Measurements from ENCODE around the gene S1PR1. TPM values are rescaled to one million over a fixed set of nuclear protein-coding genes. Genes with fewer than 3 reads are reported as not detected.
A peak's percentile ranks its signal among the peaks of the same experiment; 100 is the strongest.

Gene S1PR1
- total and polyA plus RNA-seq, 3 experiments from 2014 or later = 118 to 203 (median 123) TPM

GRCh38 chr1:101261623-101262022 lies 24.8 kb downstream of the S1PR1 start:
- no peak for DNase-seq
- Histone ChIP-seq H3K4me1 (ENCODE audit: insufficient read depth, low read length) (peaks cover 98% of the 10 kb centered on the region), H3K4me3 (ENCODE audit: low read length) (no peak overlapping the region), H3K27me3 (ENCODE audit: insufficient read depth, low read length, poor library complexity, severe bottlenecking) (no peaks in the 10 kb centered on the region), H3K9me3 (ENCODE audit: low read length) (no peaks in the 10 kb centered on the region), H3K27ac (ENCODE audit: low read depth, low read length) (no peak overlapping the region), H3K36me3 (ENCODE audit: insufficient read depth, low read length) (no peaks in the 10 kb centered on the region)
- POLR2A ChIA-PET = no interaction called here
- H3K4me3 Mint-ChIP-seq = peak overlapping the region in 1 of 7 donors; percentile 62
- no peaks in the 10 kb centered on the region for H3K27me3 Mint-ChIP-seq
- CTCF ChIA-PET = interaction anchor here (1.4 to 2.9 kb wide), 3 partner anchors 10 to 26 kb away, joined by 3 to 16 read pairs (median 6); no protein-coding TSS in a partner anchor
- peaks cover 83 to 94% (median 89%) of the 10 kb centered on the region in 3 donors for H3K4me1 Mint-ChIP-seq
- H3K27ac Mint-ChIP-seq = peak overlapping the region in 7 of 8 donors; percentile 42 to 79 (median 64)
- H3K36me3 Mint-ChIP-seq = peaks cover 0 to 5% (median 2%) of the 10 kb centered on the region in 3 donors
- no peaks in the 10 kb centered on the region for H3K9me3 Mint-ChIP-seq

- Mint-ChIP-seq H3K36me3 (peaks cover 0 to 7% (median 2%) of the 10 kb centered on the region in 3 donors), H3K4me1 (peaks cover 85 to 95% (median 90%) of the 10 kb centered on the region in 3 donors), H3K27ac (peak overlapping the region in 7 of 8 donors; percentile 82 to 95 (median 90)), H3K4me3 (peak overlapping the region in 4 of 7 donors; percentile 36 to 76 (median 70)), H3K27me3 (no peaks in the 10 kb centered on the region), H3K9me3 (no peaks in the 10 kb centered on the region)
- ChIA-PET POLR2A (no interaction called here), CTCF (interaction anchor here (1.4 to 2.9 kb wide), 3 partner anchors 10 to 26 kb away, joined by 3 to 16 read pairs (median 6); no protein-coding TSS in a partner anchor)
- no peaks in the 10 kb centered on the region for H3K36me3 ChIP-seq (ENCODE audit: insufficient read depth, low read length)
- peak overlapping the region; percentile 37 for H3K4me3 ChIP-seq (ENCODE audit: low read length)
- no peak overlapping the region for H3K27ac ChIP-seq (ENCODE audit: low read depth, low read length)
- H3K27me3 ChIP-seq (ENCODE audit: insufficient read depth, low read length, poor library complexity, severe bottlenecking) = no peaks in the 10 kb centered on the region
- H3K4me1 ChIP-seq (ENCODE audit: insufficient read depth, low read length) = peaks cover 100% of the 10 kb centered on the region
- DNase-seq = no peak
- no peaks in the 10 kb centered on the region for H3K9me3 ChIP-seq (ENCODE audit: low read length)
Measured at GRCh38 chr1:101262060-101262459, 25.2 kb downstream of the S1PR1 start.

GRCh38 chr1:101262630-101263348 lies 26.0 kb downstream of the S1PR1 start:
- H3K27me3 Mint-ChIP-seq = no peaks in the 10 kb centered on the region
- H3K4me1 Mint-ChIP-seq = peaks cover 85 to 95% (median 90%) of the 10 kb centered on the region in 3 donors
- H3K4me3 ChIP-seq (ENCODE audit: low read length) = peak overlapping the region; percentile 37
- no peak overlapping the region for H3K27ac ChIP-seq (ENCODE audit: low read depth, low read length)
- no peaks in the 10 kb centered on the region for H3K36me3 ChIP-seq (ENCODE audit: insufficient read depth, low read length)
- ChIA-PET POLR2A (interaction anchor here (1.0 to 1.2 kb wide), 2 partner anchors 18 to 24 kb away, joined by 3 to 9 read pairs; no protein-coding TSS in a partner anchor), CTCF (interaction anchor here (0.8 to 2.9 kb wide), 3 partner anchors 16 to 25 kb away, joined by 3 to 16 read pairs (median 4); no protein-coding TSS in a partner anchor)
- H3K9me3 ChIP-seq (ENCODE audit: low read length) = no peaks in the 10 kb centered on the region
- no peaks in the 10 kb centered on the region for H3K9me3 Mint-ChIP-seq
- peaks cover 0 to 10% (median 2%) of the 10 kb centered on the region in 3 donors for H3K36me3 Mint-ChIP-seq
- H3K27me3 ChIP-seq (ENCODE audit: insufficient read depth, low read length, poor library complexity, severe bottlenecking) = no peaks in the 10 kb centered on the region
- peak overlapping the region; percentile 36 to 84 (median 74) for H3K4me3 Mint-ChIP-seq
- H3K27ac Mint-ChIP-seq = peak overlapping the region; percentile 82 to 95 (median 90)
- peaks cover 99% of the 10 kb centered on the region for H3K4me1 ChIP-seq (ENCODE audit: insufficient read depth, low read length)
- peak in 2 of 5 donors; percentile 50 to 60 for DNase-seq

DNA sequence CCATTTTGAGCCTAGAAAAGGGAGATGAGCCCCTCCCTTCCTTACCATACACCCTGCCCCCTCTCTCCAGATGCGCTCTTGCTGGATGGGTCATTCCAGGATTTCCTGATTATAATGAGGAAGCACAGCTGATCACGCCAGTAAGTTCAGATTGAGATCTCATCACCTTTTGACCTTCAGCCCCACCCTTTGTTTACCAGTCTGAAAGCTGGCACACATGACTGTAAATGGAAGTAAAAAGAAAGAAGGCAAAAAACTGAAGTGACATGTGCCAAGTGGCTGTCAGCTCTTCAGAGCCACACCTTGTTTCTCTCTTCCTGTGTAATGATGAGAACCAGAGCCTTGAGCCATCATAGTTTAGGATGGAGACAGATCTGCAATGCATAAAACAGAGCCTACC lies 27.9 kb downstream of the S1PR1 start:
- peak overlapping the region; percentile 23 to 97 (median 94) for H3K27ac Mint-ChIP-seq

DNA sequence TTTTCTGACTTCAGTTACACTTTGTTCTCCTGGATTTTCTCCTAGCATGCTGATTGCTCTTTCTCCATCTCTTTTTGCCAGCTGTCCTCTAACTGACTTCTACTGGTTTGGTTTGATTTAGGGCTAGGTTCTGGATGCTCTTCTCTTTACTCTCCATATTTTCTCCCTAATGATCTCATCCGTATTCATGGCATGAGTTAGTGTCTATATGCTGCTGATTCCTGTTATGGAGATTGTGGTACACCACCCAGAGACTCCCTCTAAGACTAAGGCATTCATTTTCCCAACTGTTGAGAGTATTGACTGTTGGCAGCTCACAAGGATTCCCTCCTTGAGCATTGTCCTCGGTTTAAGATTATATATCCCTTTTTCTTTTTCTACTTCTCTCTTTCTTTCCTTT lies 28.9 kb downstream of the S1PR1 start:
- Histone ChIP-seq H3K36me3 (ENCODE audit: insufficient read depth, low read length) (no peaks in the 10 kb centered on the region), H3K4me3 (ENCODE audit: low read length) (no peak overlapping the region), H3K27me3 (ENCODE audit: insufficient read depth, low read length, poor library complexity, severe bottlenecking) (no peaks in the 10 kb centered on the region), H3K27ac (ENCODE audit: low read depth, low read length) (no peak overlapping the region), H3K4me1 (ENCODE audit: insufficient read depth, low read length) (peaks cover 70% of the 10 kb centered on the region), H3K9me3 (ENCODE audit: low read length) (no peaks in the 10 kb centered on the region)
- no peak for DNase-seq
- H3K4me3 Mint-ChIP-seq = peak overlapping the region in 5 of 7 donors; percentile 8 to 84 (median 16)
- H3K27me3 Mint-ChIP-seq = no peaks in the 10 kb centered on the region
- POLR2A ChIA-PET = interaction anchor here (0.6 to 0.9 kb wide), 2 partner anchors 30 to 195 kb away, joined by 3 read pairs; no protein-coding TSS in a partner anchor
- H3K36me3 Mint-ChIP-seq = peaks cover 0 to 29% (median 0%) of the 10 kb centered on the region in 3 donors
- H3K4me1 Mint-ChIP-seq = peaks cover 68 to 79% (median 74%) of the 10 kb centered on the region in 3 donors
- CTCF ChIA-PET = interaction anchor here (1.2 to 2.4 kb wide), 3 partner anchors 17 to 92 kb away, joined by 4 to 10 read pairs (median 6); no protein-coding TSS in a partner anchor
- peak overlapping the region in 7 of 8 donors; percentile 15 to 94 (median 75) for H3K27ac Mint-ChIP-seq
- H3K9me3 Mint-ChIP-seq = peaks cover 0 to 3% (median 3%) of the 10 kb centered on the region in 5 donors

More for the DNA sequence above, 27.9 kb downstream of the S1PR1 start:
- Histone ChIP-seq H3K36me3 (ENCODE audit: insufficient read depth, low read length) (no peaks in the 10 kb centered on the region), H3K4me3 (ENCODE audit: low read length) (peak overlapping the region; percentile 22), H3K9me3 (ENCODE audit: low read length) (no peaks in the 10 kb centered on the region), H3K4me1 (ENCODE audit: insufficient read depth, low read length) (peaks cover 79% of the 10 kb centered on the region), H3K27me3 (ENCODE audit: insufficient read depth, low read length, poor library complexity, severe bottlenecking) (no peaks in the 10 kb centered on the region), H3K27ac (ENCODE audit: low read depth, low read length) (no peak overlapping the region)
- Mint-ChIP-seq H3K36me3 (peaks cover 0 to 19% (median 0%) of the 10 kb centered on the region in 3 donors), H3K4me1 (peaks cover 78 to 89% (median 84%) of the 10 kb centered on the region in 3 donors), H3K4me3 (peak overlapping the region; percentile 22 to 89 (median 82)), H3K27me3 (no peaks in the 10 kb centered on the region), H3K9me3 (no peaks in the 10 kb centered on the region)
- DNase-seq = peak in 1 of 5 donors; percentile 37
- ChIA-PET POLR2A (interaction anchor here (1.0 to 1.1 kb wide), 2 partner anchors 28 to 369 kb away, joined by 3 read pairs; no protein-coding TSS in a partner anchor), CTCF (interaction anchor here (0.6 to 0.7 kb wide), 2 partner anchors 26 to 45 kb away, joined by 3 read pairs; no protein-coding TSS in a partner anchor)

DNA sequence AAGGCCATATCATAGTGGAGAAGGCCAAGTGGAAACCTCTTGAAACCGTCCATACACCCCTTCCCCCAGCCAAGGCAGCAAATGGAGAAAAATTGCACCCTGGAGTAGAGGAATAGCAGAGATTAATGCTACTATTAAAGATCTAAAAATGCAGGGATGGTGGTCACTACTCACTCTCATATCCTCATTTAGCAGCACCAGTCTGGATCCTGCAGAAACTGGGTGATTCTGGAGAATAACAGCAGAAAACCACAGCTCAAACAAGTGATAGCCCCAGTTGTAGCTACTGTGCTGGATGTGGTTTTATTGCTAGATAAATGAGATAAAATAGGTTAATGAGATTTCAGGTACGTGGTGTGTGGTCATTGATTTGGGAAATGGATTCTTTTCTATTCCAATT lies 30.3 kb downstream of the S1PR1 start:
- no peak overlapping the region for H3K4me3 ChIP-seq (ENCODE audit: low read length)
- no peak overlapping the region for H3K27ac ChIP-seq (ENCODE audit: low read depth, low read length)
- POLR2A ChIA-PET = no interaction called here
- DNase-seq = no peak
- Mint-ChIP-seq H3K4me3 (peak overlapping the region in 4 of 7 donors; percentile 2 to 53 (median 20)), H3K27me3 (no peaks in the 10 kb centered on the region), H3K27ac (peak overlapping the region in 5 of 8 donors; percentile 4 to 53 (median 44)), H3K4me1 (peaks cover 59 to 68% (median 63%) of the 10 kb centered on the region in 3 donors), H3K9me3 (peaks cover 0 to 14% (median 11%) of the 10 kb centered on the region in 5 donors), H3K36me3 (peaks cover 0 to 39% (median 0%) of the 10 kb centered on the region in 3 donors)
- CTCF ChIA-PET = interaction anchor here (1.3 to 5.7 kb wide), 4 partner anchors 19 to 28 kb away, joined by 4 to 32 read pairs (median 8); no protein-coding TSS in a partner anchor
- H3K36me3 ChIP-seq (ENCODE audit: insufficient read depth, low read length) = no peaks in the 10 kb centered on the region
- H3K4me1 ChIP-seq (ENCODE audit: insufficient read depth, low read length) = peaks cover 56% of the 10 kb centered on the region
- H3K27me3 ChIP-seq (ENCODE audit: insufficient read depth, low read length, poor library complexity, severe bottlenecking) = no peaks in the 10 kb centered on the region
- no peaks in the 10 kb centered on the region for H3K9me3 ChIP-seq (ENCODE audit: low read length)

GRCh38 chr1:101268893-101269292 lies 32.1 kb downstream of the S1PR1 start:
- no peak overlapping the region for H3K4me3 ChIP-seq (ENCODE audit: low read length)
- H3K27ac ChIP-seq (ENCODE audit: low read depth, low read length) = no peak overlapping the region
- Mint-ChIP-seq H3K27me3 (no peaks in the 10 kb centered on the region), H3K27ac (no peak overlapping the region), H3K4me1 (peaks cover 51 to 52% (median 52%) of the 10 kb centered on the region in 3 donors), H3K4me3 (no peak overlapping the region), H3K36me3 (peaks cover 0 to 42% (median 0%) of the 10 kb centered on the region in 3 donors), H3K9me3 (peaks cover 0 to 18% (median 13%) of the 10 kb centered on the region in 5 donors)
- ChIA-PET POLR2A (no interaction called here), CTCF (interaction anchor here (1.0 to 5.7 kb wide), 4 partner anchors 10 to 31 kb away, joined by 3 to 32 read pairs (median 4); no protein-coding TSS in a partner anchor)
- peaks cover 38% of the 10 kb centered on the region for H3K4me1 ChIP-seq (ENCODE audit: insufficient read depth, low read length)
- no peaks in the 10 kb centered on the region for H3K36me3 ChIP-seq (ENCODE audit: insufficient read depth, low read length)
- peak in 1 of 5 donors; percentile 40 for DNase-seq
- H3K9me3 ChIP-seq (ENCODE audit: low read length) = no peaks in the 10 kb centered on the region
- no peaks in the 10 kb centered on the region for H3K27me3 ChIP-seq (ENCODE audit: insufficient read depth, low read length, poor library complexity, severe bottlenecking)

All from CD8-positive, alpha-beta memory T cell (primary cell).